Right hindlimb (tissue), 1 donor: ENCODE data around the gene SLC13A2.
"Not testable (repeated sequence)": the region's sequence is repeated elsewhere in the genome, so short reads cannot be mapped to it uniquely, and the experiment has no call there.

Experiments used
- DNase-seq: peaks from one replicate; pipeline ENCODE4 v3.0.0-alpha.2; 2018

SLC13A2 gene, protein sequence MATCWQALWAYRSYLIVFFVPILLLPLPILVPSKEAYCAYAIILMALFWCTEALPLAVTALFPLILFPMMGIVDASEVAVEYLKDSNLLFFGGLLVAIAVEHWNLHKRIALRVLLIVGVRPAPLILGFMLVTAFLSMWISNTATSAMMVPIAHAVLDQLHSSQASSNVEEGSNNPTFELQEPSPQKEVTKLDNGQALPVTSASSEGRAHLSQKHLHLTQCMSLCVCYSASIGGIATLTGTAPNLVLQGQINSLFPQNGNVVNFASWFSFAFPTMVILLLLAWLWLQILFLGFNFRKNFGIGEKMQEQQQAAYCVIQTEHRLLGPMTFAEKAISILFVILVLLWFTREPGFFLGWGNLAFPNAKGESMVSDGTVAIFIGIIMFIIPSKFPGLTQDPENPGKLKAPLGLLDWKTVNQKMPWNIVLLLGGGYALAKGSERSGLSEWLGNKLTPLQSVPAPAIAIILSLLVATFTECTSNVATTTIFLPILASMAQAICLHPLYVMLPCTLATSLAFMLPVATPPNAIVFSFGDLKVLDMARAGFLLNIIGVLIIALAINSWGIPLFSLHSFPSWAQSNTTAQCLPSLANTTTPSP

DNA sequence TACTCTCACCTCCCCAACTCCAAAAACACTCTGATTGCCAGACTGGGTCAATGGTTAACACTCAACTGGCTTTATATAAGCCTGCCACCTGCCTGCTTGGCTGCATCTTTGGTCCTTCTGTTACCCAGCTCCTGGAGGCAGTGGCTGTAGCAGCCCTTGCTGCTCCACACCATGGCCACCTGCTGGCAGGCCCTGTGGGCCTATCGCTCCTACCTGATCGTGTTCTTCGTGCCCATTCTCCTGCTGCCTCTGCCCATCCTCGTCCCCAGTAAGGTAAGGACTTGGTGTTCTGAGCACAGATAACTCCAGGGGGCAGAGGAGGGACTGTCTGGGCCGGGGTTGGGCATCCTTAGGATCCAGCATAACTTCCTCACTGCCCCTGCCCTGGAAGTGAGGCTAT, at the start of gene SLC13A2:
SLC13A2 (plus strand) TSS at position 103 of the 400 bp plus-strand sequence; CDS start at position 172, 69 bp downstream.
- no peak for DNase-seq

DNA sequence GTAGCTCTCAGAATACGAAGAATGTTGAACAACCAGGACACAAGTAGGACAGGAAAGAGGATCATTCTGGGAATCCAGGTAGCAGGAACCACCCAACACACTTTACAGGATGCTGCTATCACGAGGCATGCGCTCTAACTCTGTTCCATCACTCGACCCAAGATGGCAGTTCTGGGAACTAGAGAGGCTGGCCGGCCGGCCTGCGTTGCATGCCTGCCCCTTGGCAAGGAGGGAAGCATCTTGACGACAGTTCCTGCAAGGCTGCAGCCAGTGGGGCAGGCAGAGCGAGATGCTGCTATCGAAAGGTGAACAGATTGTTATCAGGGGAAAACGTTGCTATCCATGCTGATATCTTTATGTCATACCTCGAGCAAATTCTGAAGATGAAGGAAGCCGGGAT, 48.2 kb upstream of the SLC13A2 start:
- DNase-seq: no peak

DNA sequence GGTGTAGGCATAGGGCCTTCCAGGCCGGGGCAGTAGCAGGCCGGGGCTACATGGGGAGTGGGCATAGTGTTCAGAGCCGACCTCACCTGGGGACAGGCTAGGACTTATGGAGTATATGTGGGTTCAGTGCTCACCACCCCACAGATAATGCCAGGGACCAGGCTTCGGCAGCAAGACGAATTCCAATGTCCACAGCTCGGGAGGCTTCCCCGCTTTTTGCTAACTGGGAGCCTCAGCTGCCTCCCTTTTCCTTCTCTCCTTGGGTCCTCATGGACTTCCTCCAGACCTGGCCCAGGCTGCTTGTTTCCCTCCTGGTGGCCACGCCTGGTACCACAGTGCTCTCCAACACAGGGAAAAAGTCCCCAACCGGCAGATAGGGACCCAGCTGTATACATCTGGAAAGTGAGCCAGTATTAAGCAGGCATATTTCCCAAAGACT, 47.3 kb upstream of the SLC13A2 start:
- no peak for DNase-seq

DNA sequence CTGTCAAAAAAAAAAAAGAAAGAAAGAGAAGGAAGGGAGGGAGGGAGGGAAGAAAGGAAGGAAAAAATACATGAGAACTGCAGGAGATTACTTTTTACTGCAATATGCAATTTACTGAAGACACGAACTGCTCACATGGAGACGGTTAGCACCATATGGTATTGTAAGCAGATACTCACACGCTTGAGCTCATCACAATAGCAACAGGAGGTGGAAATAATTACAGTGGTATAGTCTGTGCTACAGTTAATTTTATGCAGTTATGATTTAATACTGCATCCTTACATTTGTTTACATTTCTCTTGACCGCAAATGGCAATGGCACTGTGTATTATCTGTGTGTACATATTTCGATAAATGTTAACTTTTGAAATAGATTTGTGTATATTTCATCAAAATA, 46.1 kb upstream of the SLC13A2 start:
- no peak for DNase-seq

DNA sequence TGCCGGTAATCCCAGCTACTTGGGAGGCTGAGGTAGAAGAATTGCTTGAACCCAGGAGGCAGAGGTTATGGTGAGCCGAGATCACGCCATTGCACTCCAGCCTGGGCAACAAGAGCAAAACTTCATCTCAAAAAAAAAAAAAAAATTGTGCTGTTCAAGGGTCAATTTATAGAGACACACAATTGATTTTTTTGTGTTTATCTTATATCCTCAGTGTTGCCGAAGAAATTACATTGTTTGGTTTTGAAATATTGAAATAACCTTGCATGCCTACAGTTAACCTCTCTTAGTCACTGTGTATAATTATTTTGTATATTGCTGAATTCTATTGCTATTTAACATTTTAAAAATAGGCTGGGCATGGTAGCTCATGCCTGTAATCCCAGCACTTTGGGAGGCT, 45.5 kb upstream of the SLC13A2 start:
- DNase-seq: not testable (repeated sequence)

DNA sequence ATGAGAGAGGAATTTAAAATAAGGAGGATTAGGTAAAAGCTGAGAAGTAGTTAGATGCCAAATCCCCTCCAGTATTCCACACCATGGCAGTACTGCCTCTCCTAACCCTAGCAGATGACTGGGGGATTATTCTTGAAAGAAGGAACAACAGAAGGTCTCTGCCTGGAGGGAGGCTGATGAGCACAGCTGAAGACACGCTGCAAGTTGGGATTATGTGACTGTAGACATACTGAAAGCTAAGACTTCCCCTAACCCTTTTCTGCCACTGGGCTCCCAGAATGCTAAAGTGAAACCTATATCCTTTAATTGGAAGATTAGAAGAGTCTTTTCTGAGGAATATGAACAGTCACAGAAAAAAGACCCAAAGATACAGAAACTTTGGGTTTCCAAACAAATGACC, 39.7 kb upstream of the SLC13A2 start:
- no peak for DNase-seq

DNA sequence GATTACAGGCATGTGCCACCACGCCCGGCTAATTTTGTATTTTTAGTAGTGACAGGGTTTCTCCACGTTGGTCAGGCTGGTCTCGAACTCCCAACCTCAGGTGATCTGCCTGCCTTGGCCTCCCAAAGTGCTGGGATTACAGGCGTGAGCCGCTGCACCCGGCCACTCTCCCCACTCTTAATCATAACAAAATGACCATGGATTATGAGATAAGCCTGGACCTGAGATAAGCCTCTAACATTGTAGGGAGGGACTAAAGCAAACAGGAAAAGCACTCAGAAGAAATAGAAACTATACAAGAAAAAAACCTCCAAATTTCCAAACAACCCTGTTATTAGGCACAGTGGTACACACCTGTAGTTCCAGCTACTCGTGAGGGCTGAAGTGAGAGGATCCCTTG, 39.1 kb upstream of the SLC13A2 start:
- DNase-seq: not testable (repeated sequence)

DNA sequence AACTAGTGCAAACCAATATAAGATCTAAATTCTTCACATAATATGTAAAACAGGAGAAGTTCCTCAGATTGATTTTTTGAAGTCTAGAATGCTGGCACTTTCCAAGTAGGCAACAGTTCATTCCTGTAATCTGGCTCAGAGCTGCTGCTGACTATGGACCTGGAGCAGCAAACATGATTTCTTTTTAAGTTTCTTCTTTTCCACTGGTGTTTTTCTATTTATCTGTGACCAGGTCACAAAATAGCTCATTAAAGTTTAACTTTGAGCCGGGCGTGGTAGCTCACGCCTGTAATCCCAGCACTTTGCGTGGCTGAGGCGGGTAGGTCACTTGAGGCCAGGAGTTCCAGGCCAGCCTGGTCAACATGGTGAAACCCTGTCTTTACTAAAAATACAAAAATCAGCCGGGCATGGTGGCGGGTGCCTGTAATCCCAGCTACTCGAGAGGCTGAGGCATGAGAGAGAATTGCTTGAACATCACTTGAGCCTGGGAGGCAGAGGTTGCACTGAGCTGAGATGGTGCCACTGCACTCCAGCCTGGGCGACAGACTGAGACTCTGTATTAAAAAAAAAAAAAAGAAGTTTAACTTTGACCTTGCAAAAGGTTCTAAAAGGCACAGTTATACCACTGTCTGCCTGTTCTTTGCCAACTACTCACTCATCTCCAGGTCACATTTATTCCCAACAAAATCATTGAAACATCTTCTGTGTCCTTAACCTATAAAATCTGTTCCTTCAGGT, 29.4 kb upstream of the SLC13A2 start:
- DNase-seq: no peak

DNA sequence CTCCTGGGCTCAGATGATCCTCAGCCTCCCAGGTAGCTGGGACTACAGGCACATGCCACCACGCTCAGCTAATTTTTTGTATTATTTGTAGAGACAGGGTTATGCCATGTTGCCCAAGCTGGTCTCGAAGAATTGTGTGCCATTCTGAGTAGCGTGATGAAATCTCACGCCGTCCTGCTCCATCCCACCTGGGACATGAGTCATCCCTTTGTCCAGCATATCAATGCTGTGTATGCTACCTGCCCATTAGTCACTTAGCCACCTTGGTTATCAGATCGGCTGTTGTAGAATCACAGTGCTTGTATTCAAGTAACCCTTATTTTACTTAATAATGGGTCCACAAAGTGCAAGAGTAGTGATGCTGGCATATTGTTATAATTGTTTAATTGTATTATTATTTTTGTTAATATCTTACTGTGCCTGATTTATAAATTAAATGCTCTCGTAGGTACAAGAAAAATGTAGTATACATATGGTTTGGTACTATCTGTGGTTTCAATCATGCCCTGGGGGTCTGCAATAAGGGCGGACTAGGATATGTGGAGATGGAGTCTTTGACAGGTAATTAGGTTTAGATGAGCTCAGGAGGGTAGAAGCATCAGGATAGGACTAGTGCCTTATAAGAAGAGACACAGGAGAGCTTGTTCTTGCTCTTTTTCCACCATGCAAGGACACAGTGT, 26.6 kb upstream of the SLC13A2 start:
- no peak for DNase-seq

DNA sequence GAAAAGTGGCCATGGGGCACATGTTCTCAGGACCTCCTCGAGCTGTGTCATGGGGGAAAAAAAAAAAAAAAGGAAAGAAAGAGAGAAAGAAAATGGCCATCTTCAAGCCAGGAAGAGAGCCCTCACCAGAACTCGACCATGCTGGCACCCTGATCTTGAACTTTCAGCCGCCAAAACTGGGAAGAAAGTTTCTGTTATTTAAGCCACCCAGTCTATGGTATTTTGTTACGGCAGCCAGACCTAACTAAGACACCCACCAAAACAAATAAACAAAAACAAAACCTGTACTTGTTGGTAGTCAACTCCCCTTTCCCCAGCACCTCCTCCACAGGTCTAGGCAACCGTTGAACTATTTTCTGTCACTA, 26.1 kb upstream of the SLC13A2 start:
- DNase-seq: no peak

DNA sequence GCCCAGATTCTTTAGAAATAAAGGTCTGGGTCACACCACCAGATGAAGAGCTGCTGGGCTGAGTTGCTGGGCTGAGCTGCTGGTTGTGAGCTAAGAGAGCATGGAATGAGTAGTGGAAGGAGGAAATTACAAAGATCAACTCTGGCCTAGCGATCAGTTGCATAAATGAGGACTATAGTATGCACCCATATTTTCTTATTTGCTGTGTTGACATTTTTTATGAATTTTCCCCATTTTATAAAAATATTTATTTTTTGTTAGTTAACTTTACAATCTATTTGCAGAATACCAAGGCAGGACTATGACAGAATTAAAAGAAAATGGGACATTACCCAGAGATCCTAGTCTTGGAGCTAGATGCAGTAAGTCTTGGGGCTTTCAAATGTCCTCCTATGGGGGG, 23.6 kb upstream of the SLC13A2 start:
- DNase-seq: no peak

DNA sequence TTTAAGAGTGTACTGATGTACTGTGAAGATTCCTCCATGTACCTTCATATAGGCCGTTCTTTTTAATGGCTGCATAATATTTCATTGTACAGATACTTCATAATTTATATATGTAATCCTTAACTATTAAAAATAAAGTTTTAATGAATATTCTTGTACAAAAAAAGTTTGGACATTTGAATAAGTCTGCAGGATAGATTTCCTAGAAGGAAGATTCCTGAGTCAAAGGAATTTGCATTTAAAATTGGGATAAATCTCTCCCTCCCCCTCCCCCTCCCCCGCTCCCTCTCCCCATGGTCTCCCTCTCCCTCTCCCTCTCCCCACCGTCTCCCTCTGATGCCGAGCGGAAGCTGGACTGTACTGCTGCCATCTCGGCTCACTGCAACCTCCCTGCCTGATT, 15.6 kb upstream of the SLC13A2 start:
- DNase-seq: no peak

DNA sequence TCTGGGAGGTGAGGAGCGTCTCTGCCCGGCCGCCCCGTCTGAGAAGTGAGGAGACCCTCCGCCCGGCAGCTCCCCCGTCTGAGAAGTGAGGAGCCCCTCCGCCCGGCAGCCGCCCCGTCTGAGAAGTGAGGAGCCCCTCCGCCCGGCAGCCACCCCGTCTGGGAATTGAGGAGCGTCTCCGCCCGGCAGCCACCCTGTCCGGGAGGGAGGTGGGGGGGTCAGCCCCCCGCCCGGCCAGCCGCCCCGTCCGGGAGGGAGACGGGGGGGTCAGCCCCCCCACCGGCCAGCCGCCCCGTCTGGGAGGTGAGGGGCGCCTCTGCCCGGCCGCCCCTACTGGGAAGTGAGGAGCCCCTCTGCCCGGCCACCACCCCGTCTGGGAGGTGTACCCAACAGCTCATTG, 14.6 kb upstream of the SLC13A2 start:
- DNase-seq: not testable (repeated sequence)

DNA sequence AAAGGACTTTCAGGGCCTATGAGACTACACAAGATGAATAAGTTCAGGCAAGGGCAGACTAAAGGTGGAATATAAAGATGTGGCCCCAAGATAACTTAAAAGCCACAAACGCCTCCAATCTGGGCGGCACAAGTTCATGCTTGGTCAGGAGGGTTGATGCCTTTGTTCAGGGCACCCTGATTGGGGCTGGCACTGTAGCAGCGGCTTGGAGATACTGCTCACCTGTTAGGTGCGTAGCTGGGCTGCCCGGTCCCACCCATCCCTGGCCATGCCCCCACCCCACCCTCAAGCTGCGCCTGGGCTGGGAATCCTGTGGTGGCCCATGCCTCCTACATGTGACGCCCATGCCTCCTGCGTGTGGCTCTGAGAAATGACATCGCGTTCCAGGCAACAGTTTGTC, 12.5 kb upstream of the SLC13A2 start:
- DNase-seq: no peak

DNA sequence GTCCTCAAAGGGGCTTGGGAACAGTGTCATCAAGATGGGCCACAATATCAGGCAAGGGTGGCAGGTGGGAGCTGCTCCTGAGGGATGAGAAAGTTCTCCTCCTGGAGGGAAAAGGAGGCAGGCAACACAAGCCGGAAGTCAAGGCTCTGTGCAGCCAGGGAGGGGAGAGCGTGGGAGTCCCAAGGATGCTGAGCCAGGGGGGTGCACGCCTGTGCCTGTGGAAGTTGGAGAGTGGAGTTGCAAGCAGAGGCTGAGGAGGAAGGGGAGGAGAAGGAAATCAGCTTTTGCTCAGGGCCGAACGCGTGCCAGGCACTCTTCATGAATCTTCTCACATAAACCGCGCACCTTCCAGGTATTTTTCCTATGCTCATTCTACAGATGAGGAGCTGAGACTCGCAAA, 7.4 kb upstream of the SLC13A2 start:
- DNase-seq: no peak

DNA sequence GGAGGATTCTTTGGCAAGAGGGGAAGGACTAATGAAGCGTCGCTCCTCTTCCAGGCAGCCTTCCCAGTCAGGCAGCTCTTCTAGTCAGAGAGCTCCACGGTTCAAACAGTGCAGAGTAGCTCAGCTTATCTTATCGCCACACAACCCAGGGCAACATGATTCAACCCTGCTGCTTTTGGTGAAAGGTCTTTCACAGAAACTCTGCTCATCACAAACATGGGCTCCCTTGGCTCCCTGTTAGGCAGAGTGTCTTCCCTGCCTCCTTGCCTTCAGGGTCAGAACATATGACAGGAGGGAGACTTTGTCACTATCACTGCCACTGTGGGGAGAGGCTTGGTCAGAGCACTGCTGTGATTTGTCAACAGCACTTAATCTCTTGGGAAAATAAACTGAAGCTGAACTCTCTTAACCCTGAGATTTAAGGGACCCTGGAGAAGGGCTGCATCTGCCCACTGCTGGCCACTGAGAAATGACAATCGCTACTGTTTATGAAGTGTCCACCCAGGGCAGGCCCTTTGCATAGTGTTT, 6.9 kb upstream of the SLC13A2 start:
- no peak for DNase-seq

DNA sequence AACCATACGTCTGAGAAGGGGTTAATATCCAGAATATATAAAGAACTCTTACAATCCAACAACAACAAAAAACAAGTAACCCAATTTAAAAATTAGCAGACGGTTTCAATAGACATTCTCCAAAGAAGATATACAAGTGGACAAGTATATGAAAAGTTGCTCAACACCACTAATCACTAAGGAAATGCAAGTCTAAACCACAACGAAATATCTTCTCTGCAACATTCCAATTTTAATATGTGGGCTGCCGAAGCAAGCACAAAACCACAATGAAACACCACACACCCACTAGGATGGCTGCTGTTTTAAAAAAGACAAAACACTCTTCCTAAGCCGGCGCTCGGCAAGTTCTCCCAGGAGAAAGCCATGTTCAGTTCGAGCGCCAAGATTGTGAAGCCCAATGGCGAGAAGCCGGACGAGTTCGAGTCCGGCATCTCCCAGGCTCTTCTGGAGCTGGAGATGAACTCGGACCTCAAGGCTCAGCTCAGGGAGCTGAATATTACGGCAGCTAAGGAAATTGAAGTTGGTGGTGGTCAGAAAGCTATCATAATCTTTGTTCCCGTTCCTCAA, 5.9 kb upstream of the SLC13A2 start:
- DNase-seq: no peak

DNA sequence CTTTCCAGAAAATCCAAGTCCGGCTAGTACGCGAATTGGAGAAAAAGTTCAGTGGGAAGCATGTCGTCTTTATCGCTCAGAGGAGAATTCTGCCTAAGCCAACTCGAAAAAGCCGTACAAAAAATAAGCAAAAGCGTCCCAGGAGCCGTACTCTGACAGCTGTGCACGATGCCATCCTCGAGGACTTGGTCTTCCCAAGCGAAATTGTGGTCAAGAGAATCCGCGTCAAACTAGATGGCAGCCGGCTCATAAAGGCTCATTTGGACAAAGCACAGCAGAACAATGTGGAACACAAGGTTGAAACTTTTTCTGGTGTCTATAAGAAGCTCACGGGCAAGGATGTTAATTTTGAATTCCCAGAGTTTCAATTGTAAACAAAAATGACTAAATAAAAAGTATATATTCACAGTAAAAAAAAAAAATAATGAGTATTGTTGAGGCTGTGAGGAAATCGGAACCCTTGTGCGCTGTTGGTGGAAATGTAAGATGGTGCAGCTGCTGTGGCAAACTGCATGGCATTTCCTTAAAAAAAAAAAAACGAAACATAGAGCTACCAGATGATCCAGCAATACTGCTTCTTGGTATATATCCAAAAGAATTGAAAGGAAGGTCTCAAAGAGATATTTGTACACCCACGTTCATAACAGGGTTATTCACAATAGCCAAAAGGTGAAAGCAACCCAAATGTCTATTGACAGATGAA, 5.3 kb upstream of the SLC13A2 start:
- DNase-seq: not testable (repeated sequence)

DNA sequence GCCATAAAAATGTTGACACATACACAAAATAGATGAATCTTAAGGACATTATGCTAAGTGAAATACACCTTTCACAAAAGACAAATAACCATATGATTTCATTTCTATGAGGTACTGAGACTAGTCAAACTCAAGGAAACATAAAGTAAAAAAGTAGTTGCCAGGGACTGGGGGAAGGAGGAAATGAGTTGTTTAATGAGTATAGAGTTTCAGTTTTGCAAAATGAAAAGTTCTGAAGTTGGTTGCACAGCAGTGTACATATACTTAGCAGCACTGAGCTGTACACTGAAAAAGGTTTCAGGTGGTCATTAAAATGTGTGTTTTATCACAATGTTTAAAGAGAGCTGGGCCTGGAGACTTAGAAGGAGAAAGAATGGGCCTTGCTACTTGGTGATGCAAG, 4.7 kb upstream of the SLC13A2 start:
- DNase-seq: no peak

DNA sequence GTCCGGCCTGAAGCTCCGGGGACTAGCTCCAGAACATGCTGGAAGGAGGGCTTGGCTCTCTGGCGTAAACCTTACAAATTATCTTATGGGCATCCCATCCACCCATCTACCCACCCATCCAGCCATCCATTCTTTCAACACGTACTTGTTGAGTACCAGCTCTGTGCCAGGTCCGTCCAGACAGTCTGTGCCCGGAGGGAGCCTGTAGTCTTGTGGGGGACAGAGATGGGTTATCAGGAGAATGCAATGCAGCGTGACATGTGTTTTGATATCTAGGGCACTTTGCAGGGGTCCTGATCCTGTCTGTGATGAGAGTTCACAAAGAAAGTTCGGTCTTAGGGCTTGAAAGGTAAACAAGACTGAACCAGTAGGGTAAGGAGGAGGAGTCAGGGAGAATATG, 4.1 kb upstream of the SLC13A2 start:
- DNase-seq: no peak

DNA sequence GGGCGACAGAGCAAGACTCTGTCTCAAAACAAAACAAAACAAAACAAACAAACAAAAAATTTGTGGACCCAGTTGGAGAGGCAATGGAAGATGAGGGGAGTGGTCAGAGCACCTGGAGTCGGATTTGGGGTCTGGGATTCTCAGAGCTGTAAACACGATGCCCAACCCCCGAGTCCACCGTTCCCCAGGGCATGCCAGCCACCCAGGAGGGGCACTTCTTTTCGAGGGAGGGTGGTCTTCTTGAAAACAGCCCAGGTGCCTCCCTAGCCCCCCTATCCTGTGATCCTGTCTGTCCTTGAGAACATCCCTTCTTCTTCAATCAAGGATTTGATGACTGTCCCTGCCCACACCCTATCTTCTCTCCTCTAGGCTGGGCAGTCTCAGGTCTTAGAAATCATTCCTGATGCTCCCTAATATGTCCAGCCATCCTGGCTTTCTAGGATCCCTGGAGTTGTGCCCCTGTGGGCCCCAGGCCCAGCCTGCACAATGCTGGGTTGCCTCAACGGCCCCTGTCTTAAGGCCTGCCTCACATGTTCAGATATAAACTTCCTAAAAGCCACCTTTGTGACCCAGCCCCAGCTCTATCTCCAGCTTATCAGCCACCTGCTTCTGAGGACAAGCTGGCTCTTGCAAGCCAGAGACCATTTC, 3.1 kb upstream of the SLC13A2 start:
- no peak for DNase-seq
